Stimulated activated CD8-positive, alpha-beta memory T cell treated with anti-CD3 and anti-CD28 coated beads, Interleukin-15, amount 100 ng/mL, for 1 hour (primary cell): Measurements from ENCODE around the gene KCMF1.

Experiments used
- DNase-seq: peaks from one replicate; pipeline ENCODE4 v3.0.0-alpha.2; 2020; ENCODE audit warnings: low read depth

The KCMF1 gene

DNA sequence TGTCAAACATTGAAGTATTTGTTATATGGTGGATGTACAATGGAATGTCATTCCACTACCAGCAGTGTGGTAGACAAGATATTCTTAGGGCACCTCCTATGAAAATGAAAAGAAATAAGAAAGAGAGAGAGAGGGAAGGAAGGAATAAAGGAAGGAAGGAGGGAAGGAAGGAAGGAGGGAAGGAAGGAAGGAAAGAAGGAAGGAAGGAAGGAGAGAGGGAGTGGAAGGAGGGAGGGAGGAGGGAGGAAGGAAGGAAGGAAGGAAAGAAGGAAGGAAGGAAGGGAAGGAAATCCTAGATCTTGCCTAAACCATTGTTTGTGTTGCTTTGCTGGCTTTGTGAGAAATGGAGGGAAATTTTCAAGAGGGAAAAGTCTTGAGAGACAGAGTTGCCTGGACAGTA, 112.1 kb downstream of the KCMF1 start:
- DNase-seq, result no peak

DNA sequence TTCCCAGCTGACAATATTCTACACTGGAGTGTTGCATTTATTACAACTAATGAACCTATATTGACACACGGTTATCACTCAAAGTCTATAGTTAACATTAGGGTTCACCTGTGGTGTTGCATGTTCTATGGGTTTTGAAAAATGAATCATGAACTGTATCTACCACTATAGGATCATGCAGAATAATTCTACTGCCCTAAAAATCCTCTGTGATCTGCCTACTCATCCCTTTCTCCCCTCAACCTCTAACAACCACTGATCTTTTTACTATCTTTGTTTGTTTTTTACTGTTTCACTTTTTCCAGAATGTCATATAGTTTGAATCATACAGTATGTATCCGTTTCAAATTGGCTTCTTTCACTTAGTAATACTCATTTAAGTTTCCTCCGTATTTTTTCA, 114.6 kb downstream of the KCMF1 start:
- no peak for DNase-seq

DNA sequence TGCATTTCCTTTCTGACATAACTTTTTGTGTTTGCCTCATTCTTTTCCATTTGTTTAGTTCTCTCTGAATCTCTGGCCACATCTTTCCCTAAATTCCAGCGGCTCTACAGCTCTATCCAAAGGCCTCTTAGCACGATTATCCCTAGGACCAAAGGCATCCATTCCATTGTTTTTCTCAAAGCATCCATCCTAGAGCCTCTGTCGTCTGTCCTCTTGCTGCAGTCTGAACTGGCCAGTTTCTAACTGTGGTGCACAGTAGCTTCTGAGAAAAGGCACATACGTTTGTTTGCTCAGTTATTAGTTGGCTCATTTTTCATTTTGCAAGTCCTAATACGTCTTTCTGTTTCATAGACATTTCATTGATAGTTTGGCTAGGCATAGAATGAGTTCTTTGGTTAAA, 116.6 kb downstream of the KCMF1 start:
- no peak for DNase-seq

GRCh38 chr2:85088921-85089320, 118.0 kb downstream of the KCMF1 start:
- no peak for DNase-seq

GRCh38 chr2:85089585-85089984, 118.6 kb downstream of the KCMF1 start:
- DNase-seq, result no peak

DNA sequence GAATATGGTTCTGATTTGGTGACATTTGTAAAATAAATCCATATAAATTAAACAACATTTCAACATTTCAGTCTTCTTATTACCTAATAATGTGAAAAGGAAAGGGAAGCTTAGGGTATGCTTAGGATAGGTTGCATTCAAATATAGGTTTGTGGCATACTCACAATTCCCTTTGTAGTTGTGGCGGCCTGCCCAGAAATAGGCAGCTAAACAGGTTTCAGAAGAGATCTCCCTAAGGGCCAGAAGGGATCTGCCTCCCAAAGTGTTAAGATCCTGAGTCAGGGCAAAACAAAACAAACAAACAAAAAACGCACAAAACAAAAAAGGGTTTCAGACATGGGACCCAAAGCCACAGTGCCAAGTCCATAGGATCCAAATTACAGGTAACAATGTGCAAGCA, 120.9 kb downstream of the KCMF1 start:
- no peak for DNase-seq

GRCh38 chr2:85095094-85095493, 124.1 kb downstream of the KCMF1 start:
- DNase-seq, result no peak

GRCh38 chr2:85096616-85097015, 125.7 kb downstream of the KCMF1 start:
- no peak for DNase-seq

DNA sequence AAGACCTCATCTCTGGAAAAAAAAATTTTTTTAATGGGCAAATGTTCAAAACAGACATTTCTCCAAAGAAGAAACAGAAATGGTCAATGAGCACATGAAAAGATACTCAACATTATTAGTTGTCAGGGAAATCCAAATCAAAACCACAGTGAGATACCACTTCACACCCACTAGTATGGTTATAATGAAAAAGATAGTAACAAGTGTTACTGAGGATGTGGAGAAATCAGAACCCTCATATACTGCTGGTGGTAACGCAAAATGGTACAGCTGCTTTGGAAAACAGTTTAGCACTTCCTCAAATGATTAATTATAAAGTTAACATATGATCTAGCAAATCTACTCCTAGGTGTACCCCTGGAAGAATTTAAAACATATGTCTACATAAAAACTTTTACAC, 133.3 kb downstream of the KCMF1 start:
- DNase-seq, result no peak

GRCh38 chr2:85106489-85107180, 135.7 kb downstream of the KCMF1 start:
- no peak for DNase-seq
